ENCODE measurements around the gene MPZL1.

The MPZL1 gene

GRCh38 chr1:167695147-167695546, 26.6 kb upstream of the MPZL1 start:
- intact Hi-C loops (cut with DNase I; ENCODE audit: low total_unique reads): no loop called here
- Histone ChIP-seq H3K36me3 (peaks cover 0 to 31% (median 0%) of the 10 kb centered on the region in 3 donors), H3K4me1 (peaks cover 0 to 16% (median 12%) of the 10 kb centered on the region in 4 donors), H3K4me3 (no peak overlapping the region), H3K27ac (no peak overlapping the region), H3K9me3 (no peaks in the 10 kb centered on the region), H3K27me3 (no peaks in the 10 kb centered on the region)
- no peak for DNase-seq
- TF ChIP-seq CTCF (IDR thresholded peaks at IDR 0.05): no peak

GRCh38 chr1:167695756-167696561, 25.8 kb upstream of the MPZL1 start:
- TF ChIP-seq CTCF (IDR thresholded peaks at IDR 0.05): no peak
- intact Hi-C loops (cut with DNase I; ENCODE audit: low total_unique reads): no loop called here
- H3K36me3 ChIP-seq: peaks cover 0 to 31% (median 0%) of the 10 kb centered on the region in 3 donors
- H3K9me3 ChIP-seq: no peaks in the 10 kb centered on the region
- DNase-seq: no peak
- H3K4me3 ChIP-seq: no peak overlapping the region
- peaks cover 0 to 19% (median 12%) of the 10 kb centered on the region in 4 donors for H3K4me1 ChIP-seq
- H3K27me3 ChIP-seq: no peaks in the 10 kb centered on the region
- H3K27ac ChIP-seq: no peak overlapping the region

- peaks cover 0 to 24% (median 12%) of the 10 kb centered on the region in 4 donors for H3K4me1 ChIP-seq
- no peak for TF ChIP-seq CTCF (IDR thresholded peaks at IDR 0.05)
- H3K36me3 ChIP-seq: peaks cover 0 to 31% (median 0%) of the 10 kb centered on the region in 3 donors
- intact Hi-C loops (cut with DNase I; ENCODE audit: low total_unique reads): no loop called here
- DNase-seq: peak; percentile 66 to 86
- H3K27me3 ChIP-seq: no peaks in the 10 kb centered on the region
- H3K27ac ChIP-seq: peak overlapping the region; percentile 24 to 50
- H3K4me3 ChIP-seq: no peak overlapping the region
- no peaks in the 10 kb centered on the region for H3K9me3 ChIP-seq
Measured at GRCh38 chr1:167697667-167698141, 24.1 kb upstream of the MPZL1 start.

GRCh38 chr1:167698313-167698712, 23.5 kb upstream of the MPZL1 start:
- no peak for DNase-seq
- H3K27ac ChIP-seq: no peak overlapping the region
- peaks cover 0 to 31% (median 0%) of the 10 kb centered on the region in 3 donors for H3K36me3 ChIP-seq
- TF ChIP-seq CTCF (IDR thresholded peaks at IDR 0.05): no peak
- peaks cover 0 to 24% (median 12%) of the 10 kb centered on the region in 4 donors for H3K4me1 ChIP-seq
- H3K27me3 ChIP-seq: no peaks in the 10 kb centered on the region
- H3K9me3 ChIP-seq: no peaks in the 10 kb centered on the region
- intact Hi-C loops (cut with DNase I; ENCODE audit: low total_unique reads): no loop called here
- no peak overlapping the region for H3K4me3 ChIP-seq

- peaks cover 0 to 24% (median 12%) of the 10 kb centered on the region in 4 donors for H3K4me1 ChIP-seq
- H3K36me3 ChIP-seq: peaks cover 0 to 24% (median 5%) of the 10 kb centered on the region in 3 donors
- no peak for DNase-seq
- H3K9me3 ChIP-seq: no peaks in the 10 kb centered on the region
- H3K27ac ChIP-seq: no peak overlapping the region
- H3K4me3 ChIP-seq: no peak overlapping the region
- no peak for TF ChIP-seq CTCF (IDR thresholded peaks at IDR 0.05)
- H3K27me3 ChIP-seq: no peaks in the 10 kb centered on the region
- intact Hi-C loops (cut with DNase I; ENCODE audit: low total_unique reads): no loop called here
Measured at GRCh38 chr1:167701510-167701909, 20.3 kb upstream of the MPZL1 start.

Measured in tibial artery (tissue), 4 donors.